Measurements from ENCODE around the gene C19orf25. TPM values are rescaled to one million over a fixed set of nuclear protein-coding genes. Genes with fewer than 3 reads are reported as not detected.

Gene C19orf25
- total and polyA plus RNA-seq, 2 donors (not counting 1 experiment from before 2014, with no cell fraction given): 34.2 to 68.3 TPM

GRCh38 chr19:1518471-1518870, 39.5 kb upstream of the C19orf25 start:
- intact Hi-C loops (cut with micrococcal nuclease): no loop called here
- no peak overlapping the region for H3K4me3 Mint-ChIP-seq

GRCh38 chr19:1516395-1516753, 37.4 kb upstream of the C19orf25 start:
- ChIA-PET POLR2A (no interaction called here), CTCF (no interaction called here)
- Histone ChIP-seq H3K9me3 (ENCODE audit: control extremely low read depth in 1 of 3, control insufficient read depth in 2 of 3, insufficient read depth in 1 of 3, low read length in 2 of 3) (peaks cover 0 to 28% (median 0%) of the 10 kb centered on the region in 3 donors), H3K4me1 (ENCODE audit: control insufficient read depth in 2 of 2, insufficient read depth in 2 of 2, low read length in 2 of 2) (peaks cover 9 to 13% of the 10 kb centered on the region in 2 donors), H3K36me3 (replicated peaks in 1 of 2; ENCODE audit: control extremely low read depth in 1 of 2, control insufficient read depth in 1 of 2, extremely low read depth in 1 of 2, insufficient read depth in 2 of 2, low read length in 1 of 2) (no peaks in the 10 kb centered on the region), H3K9ac (ENCODE audit: low read length) (no peak overlapping the region), H3K79me2 (ENCODE audit: control insufficient read depth, insufficient read depth, low read length) (no peaks in the 10 kb centered on the region), H3K4me3 (ENCODE audit: control extremely low read depth in 1 of 5, extremely low read depth in 1 of 5, insufficient read depth in 1 of 5, low read depth in 2 of 5, low read length in 4 of 5) (no peak overlapping the region), H3K27me3 (replicated peaks in 1 of 4; ENCODE audit: control extremely low read depth in 1 of 4, control insufficient read depth in 3 of 4, insufficient read depth in 4 of 4, low read length in 3 of 4) (peaks cover 0 to 41% (median 11%) of the 10 kb centered on the region in 4 experiments), H3K27ac (ENCODE audit: low read length in 2 of 2) (no peak overlapping the region), H3K4me2 (replicated peaks; ENCODE audit: low read depth, low read length, poor library complexity, severe bottlenecking) (no peak overlapping the region), H2AFZ (ENCODE audit: insufficient read depth, low read depth, low read length, poor library complexity, severe bottlenecking) (no peak overlapping the region), H4K20me1 (ENCODE audit: control insufficient read depth, insufficient read depth, low read length, poor library complexity, severe bottlenecking) (no peaks in the 10 kb centered on the region)
- 90% methylated on average over 8 of the region's 8 CpGs for WGBS (ENCODE audit: insufficient coverage)
- intact Hi-C loops (cut with micrococcal nuclease): no loop called here
- no peak for ATAC-seq (ENCODE audit: low read depth)
- H3K4me1 Mint-ChIP-seq: peaks cover 5% of the 10 kb centered on the region
- H3K4me3 Mint-ChIP-seq: no peak overlapping the region
- H3K9me3 Mint-ChIP-seq (ENCODE audit: insufficient read depth): no peaks in the 10 kb centered on the region
- DNase-seq: no peak
- TF ChIP-seq EZH2 (IDR thresholded peaks at IDR 0.05; ENCODE audit: borderline replicate concordance, insufficient read depth, low read depth, low read length, poor library complexity, severe bottlenecking) (no peak), CTCF (IDR thresholded peaks at IDR 0.05) (no peak)
- peaks cover 22% of the 10 kb centered on the region for H3K27me3 Mint-ChIP-seq
- H3K27ac Mint-ChIP-seq: no peak overlapping the region

More at GRCh38 chr19:1518471-1518870, 39.5 kb upstream of the C19orf25 start:
- H2AFZ ChIP-seq (ENCODE audit: insufficient read depth, low read depth, low read length, poor library complexity, severe bottlenecking): no peak overlapping the region
- ChIA-PET CTCF (interaction anchor here (0.6 kb wide), 1 partner anchor 54 kb away, joined by 4 read pairs; no protein-coding TSS in a partner anchor), POLR2A (no interaction called here)
- H3K9ac ChIP-seq (ENCODE audit: low read length): no peak overlapping the region
- no peaks in the 10 kb centered on the region for H3K79me2 ChIP-seq (ENCODE audit: control insufficient read depth, insufficient read depth, low read length)
- H3K4me1 ChIP-seq (ENCODE audit: control insufficient read depth in 2 of 2, insufficient read depth in 2 of 2, low read length in 2 of 2): peaks cover 3 to 7% of the 10 kb centered on the region in 2 donors
- no peaks in the 10 kb centered on the region for H3K9me3 Mint-ChIP-seq (ENCODE audit: insufficient read depth)
- WGBS (ENCODE audit: insufficient coverage): 87% methylated on average over 3 of the region's 4 CpGs
- peaks cover 0 to 23% (median 0%) of the 10 kb centered on the region in 3 donors for H3K9me3 ChIP-seq (ENCODE audit: control extremely low read depth in 1 of 3, control insufficient read depth in 2 of 3, insufficient read depth in 1 of 3, low read length in 2 of 3)
- no peak overlapping the region for H3K27ac ChIP-seq (ENCODE audit: low read length in 2 of 2)
- H3K4me1 Mint-ChIP-seq: no peaks in the 10 kb centered on the region
- H3K4me2 ChIP-seq (replicated peaks; ENCODE audit: low read depth, low read length, poor library complexity, severe bottlenecking): no peak overlapping the region
- DNase-seq (no peak), ATAC-seq (ENCODE audit: low read depth) (no peak)
- peaks cover 0 to 37% (median 13%) of the 10 kb centered on the region in 4 experiments for H3K27me3 ChIP-seq (replicated peaks in 1 of 4; ENCODE audit: control extremely low read depth in 1 of 4, control insufficient read depth in 3 of 4, insufficient read depth in 4 of 4, low read length in 3 of 4)
- H3K27ac Mint-ChIP-seq: no peak overlapping the region
- H3K27me3 Mint-ChIP-seq: peaks cover 28% of the 10 kb centered on the region
- no peak overlapping the region for H3K4me3 ChIP-seq (ENCODE audit: control extremely low read depth in 1 of 5, extremely low read depth in 1 of 5, insufficient read depth in 1 of 5, low read depth in 2 of 5, low read length in 4 of 5)
- H3K36me3 ChIP-seq (replicated peaks in 1 of 2; ENCODE audit: control extremely low read depth in 1 of 2, control insufficient read depth in 1 of 2, extremely low read depth in 1 of 2, insufficient read depth in 2 of 2, low read length in 1 of 2): no peaks in the 10 kb centered on the region
- no peaks in the 10 kb centered on the region for H4K20me1 ChIP-seq (ENCODE audit: control insufficient read depth, insufficient read depth, low read length, poor library complexity, severe bottlenecking)
- TF ChIP-seq CTCF (IDR thresholded peaks at IDR 0.05) (no peak), EZH2 (IDR thresholded peaks at IDR 0.05; ENCODE audit: borderline replicate concordance, insufficient read depth, low read depth, low read length, poor library complexity, severe bottlenecking) (no peak)

All from B cell (primary cell).